HFFc6 (cell line): ENCODE results near the gene C14orf119. TPM values are rescaled to one million over a fixed set of nuclear protein-coding genes. Genes with fewer than 3 reads are reported as not detected.

Source experiments
- DNase-seq: peaks from one replicate; pipeline ENCODE4 v3.0.0-alpha.2; 2018
- H3K27ac Mint-ChIP-seq: 2 replicates; pipeline ENCODE4 v1.8.0; 2020; ENCODE audit warnings: mild to moderate bottlenecking, mixed read lengths
- H3K27me3 Mint-ChIP-seq: 2 replicates; pipeline ENCODE4 v1.8.0; 2021; ENCODE audit warnings: mild to moderate bottlenecking, moderate library complexity, mixed read lengths; ENCODE audit not compliant: insufficient read depth
- H3K36me3 Mint-ChIP-seq: 2 replicates; pipeline ENCODE4 v1.8.0; 2021; ENCODE audit warnings: low read depth, mixed read lengths
- H3K4me1 Mint-ChIP-seq: 2 replicates; pipeline ENCODE4 v1.8.0; 2020; ENCODE audit warnings: low read depth, mixed read lengths
- H3K4me3 Mint-ChIP-seq: 2 replicates; pipeline ENCODE4 v1.8.0; 2020; ENCODE audit warnings: mild to moderate bottlenecking, moderate library complexity, mixed read lengths
- H3K9me3 Mint-ChIP-seq: 2 replicates; pipeline ENCODE4 v1.8.0; 2020; ENCODE audit warnings: mild to moderate bottlenecking, mixed read lengths
- CTCF ChIP-seq: fragments of 200-600 bp; sonication (generic); IDR thresholded peaks from 2 replicates; pipeline ENCODE4 v1.5.0; 2021; ENCODE audit warnings: antibody characterized with exemption, mild to moderate bottlenecking
- total RNA-seq, 6 experiments: library from RNA; stranded (reverse); fragmentation: NEBNext Ultra II Directional; extraction: Animal tissue kit (Norgen Biotek cat#: 25700); gene quantifications; 2 replicates in 1 of 6; 3 replicates in 5 of 6; pipeline ENCODE4 v1.2.3, GENCODE V29; 2021

The C14orf119 gene
- total RNA-seq, 6 experiments from 2014 or later = 85.0 to 117 (median 103) TPM

DNA sequence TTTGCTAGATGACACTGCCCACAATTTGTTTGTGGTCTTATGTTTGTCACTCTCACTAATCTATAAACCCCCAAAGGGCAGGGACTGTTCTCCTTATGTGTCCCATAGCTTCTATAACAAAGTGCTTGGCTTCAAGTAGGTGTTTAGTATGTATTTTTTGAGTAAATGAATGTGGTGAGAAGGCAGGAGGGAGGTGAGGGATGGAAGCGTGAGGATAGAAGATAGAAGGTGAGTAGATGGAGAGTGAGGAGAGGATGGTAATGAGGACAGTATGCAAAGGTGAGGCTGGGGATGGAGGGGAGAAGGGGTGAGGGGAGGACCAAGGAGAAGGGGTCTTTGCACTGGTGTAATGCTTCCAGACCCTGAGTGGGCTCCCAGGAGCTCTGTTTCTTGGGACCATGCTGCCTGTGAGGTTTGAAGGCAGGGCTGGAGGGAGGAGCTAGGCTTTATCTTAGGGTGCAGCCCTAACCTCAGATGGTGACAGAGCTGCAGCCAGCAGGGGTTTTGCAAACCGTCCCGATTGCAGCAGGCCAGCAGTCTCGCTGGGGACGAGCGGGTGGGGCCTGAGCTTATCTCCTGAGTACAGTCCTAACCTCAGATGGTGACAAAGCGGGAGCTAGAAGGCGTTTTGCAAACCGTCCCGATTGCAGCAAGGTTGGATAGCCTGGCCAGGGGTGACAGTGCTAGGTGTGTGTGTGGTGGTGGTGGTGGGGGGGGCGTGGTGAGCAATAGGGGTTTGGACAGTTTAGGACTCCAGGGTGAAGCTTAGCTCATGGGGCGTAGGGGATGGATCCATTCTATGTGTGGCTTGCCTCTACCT is 17.3 kb downstream of the C14orf119 start:
- Mint-ChIP-seq H3K9me3 (no peaks in the 10 kb centered on the region), H3K27ac (no peak overlapping the region), H3K27me3 (no peaks in the 10 kb centered on the region), H3K36me3 (no peaks in the 10 kb centered on the region), H3K4me1 (peaks cover 32% of the 10 kb centered on the region), H3K4me3 (no peak overlapping the region)
- no peak for DNase-seq
- no peak for TF ChIP-seq CTCF

- peaks cover 32% of the 10 kb centered on the region for H3K4me1 Mint-ChIP-seq
- H3K36me3 Mint-ChIP-seq = no peaks in the 10 kb centered on the region
- DNase-seq = no peak
- H3K9me3 Mint-ChIP-seq = no peaks in the 10 kb centered on the region
- H3K27ac Mint-ChIP-seq = peak overlapping the region; percentile 99
- TF ChIP-seq CTCF = no peak
- peaks cover 2% of the 10 kb centered on the region; the same call in 1 of the 2 replicates for H3K27me3 Mint-ChIP-seq
- H3K4me3 Mint-ChIP-seq = no peak overlapping the region
These were observed 18.3 kb downstream of the C14orf119 start for GRCh38 chr14:23113431-23114119.

- TF ChIP-seq CTCF = no peak
- peaks cover 2% of the 10 kb centered on the region; the same call in 1 of the 2 replicates for H3K27me3 Mint-ChIP-seq
- H3K9me3 Mint-ChIP-seq = no peaks in the 10 kb centered on the region
- H3K4me1 Mint-ChIP-seq = peaks cover 36% of the 10 kb centered on the region
- no peak for DNase-seq
- H3K36me3 Mint-ChIP-seq = no peaks in the 10 kb centered on the region
- peak overlapping the region; percentile 86; the same call in 1 of the 2 replicates for H3K4me3 Mint-ChIP-seq
- H3K27ac Mint-ChIP-seq = peak overlapping the region; percentile 99
These were observed 18.8 kb downstream of the C14orf119 start for GRCh38 chr14:23114120-23114458.

GRCh38 chr14:23114669-23115038 is 19.3 kb downstream of the C14orf119 start:
- no peak for DNase-seq
- H3K9me3 Mint-ChIP-seq = no peaks in the 10 kb centered on the region
- H3K4me1 Mint-ChIP-seq = peaks cover 41% of the 10 kb centered on the region
- peak overlapping the region; percentile 99 for H3K27ac Mint-ChIP-seq
- peaks cover 2% of the 10 kb centered on the region; the same call in 1 of the 2 replicates for H3K27me3 Mint-ChIP-seq
- H3K4me3 Mint-ChIP-seq = peak overlapping the region; percentile 86
- no peaks in the 10 kb centered on the region for H3K36me3 Mint-ChIP-seq
- peak; percentile 59; the same call in 1 of the 2 replicates for TF ChIP-seq CTCF

- peak overlapping the region; percentile 99 for H3K27ac Mint-ChIP-seq
- DNase-seq = peak; percentile 97
- peak overlapping the region; percentile 86 for H3K4me3 Mint-ChIP-seq
- H3K36me3 Mint-ChIP-seq = no peaks in the 10 kb centered on the region
- H3K4me1 Mint-ChIP-seq = peaks cover 43% of the 10 kb centered on the region
- H3K27me3 Mint-ChIP-seq = peaks cover 2% of the 10 kb centered on the region; the same call in 1 of the 2 replicates
- H3K9me3 Mint-ChIP-seq = no peaks in the 10 kb centered on the region
- TF ChIP-seq CTCF = no peak
These were observed 19.9 kb downstream of the C14orf119 start for GRCh38 chr14:23115039-23115731.
